DMS53 treated with DMSO at 0.1 percent for 48 hours (cell line): Measurements from ENCODE around the gene CDON.

Source experiments
- DNase-seq: peaks from one replicate; lab custom pipeline; 2025; ENCODE audit not compliant: unreplicated experiment; lab: John Stamatoyannopoulos, UW

The CDON gene

DNA sequence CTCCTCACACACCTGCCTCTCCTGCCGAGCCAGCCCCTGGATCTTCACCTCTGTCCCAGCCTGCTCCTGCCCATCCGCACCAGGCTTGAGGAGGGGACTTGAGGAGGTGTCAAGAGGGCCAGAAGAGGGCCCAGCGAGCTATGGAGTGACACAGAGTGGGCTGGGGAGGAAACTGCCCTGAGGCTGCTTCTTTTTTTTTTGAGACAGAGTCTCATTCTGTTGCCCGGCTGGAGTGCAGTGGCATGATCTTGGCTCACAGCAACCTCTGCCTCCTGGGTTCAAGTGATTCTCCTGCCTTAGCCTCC lies 21.9 kb upstream of the CDON start:
- no peak for DNase-seq

DNA sequence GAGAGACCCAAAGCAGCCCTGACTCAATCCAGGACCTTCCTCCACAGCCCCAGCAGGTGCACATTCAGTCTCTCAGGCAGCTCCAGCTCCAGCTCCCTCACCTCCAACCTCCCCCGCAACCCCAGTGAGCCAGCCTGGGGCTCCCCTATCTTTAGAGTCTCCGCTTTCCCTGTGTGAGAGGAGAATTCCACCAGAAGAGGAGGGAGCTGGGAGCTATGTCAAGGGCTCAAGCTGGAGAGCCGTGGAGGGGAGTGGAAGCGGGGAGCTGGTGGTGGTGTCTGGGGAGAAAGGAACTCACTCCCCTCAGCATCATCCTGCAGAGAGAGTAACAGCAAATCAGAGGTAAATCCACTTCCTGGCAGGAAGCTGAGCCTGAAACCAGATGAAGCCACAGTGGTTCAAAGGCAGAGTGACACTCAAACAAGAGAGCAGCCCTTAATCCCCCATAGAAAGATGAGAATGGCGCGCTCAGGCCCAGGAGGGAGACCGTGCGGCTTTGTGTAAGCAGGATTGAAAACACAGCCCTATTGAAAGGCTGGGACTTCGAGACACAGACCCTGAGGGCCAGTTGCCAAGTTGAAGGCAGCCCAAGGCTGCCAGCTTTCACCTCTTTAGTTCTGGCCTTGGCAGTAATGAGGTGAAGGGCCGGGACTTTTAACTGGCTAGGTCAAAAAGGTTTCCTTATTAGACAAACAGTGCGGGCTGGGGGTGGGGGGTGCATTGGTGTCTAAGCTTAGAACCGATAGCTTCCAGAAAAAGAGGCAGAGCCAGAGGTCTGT lies 21.4 kb upstream of the CDON start:
- no peak for DNase-seq

DNA sequence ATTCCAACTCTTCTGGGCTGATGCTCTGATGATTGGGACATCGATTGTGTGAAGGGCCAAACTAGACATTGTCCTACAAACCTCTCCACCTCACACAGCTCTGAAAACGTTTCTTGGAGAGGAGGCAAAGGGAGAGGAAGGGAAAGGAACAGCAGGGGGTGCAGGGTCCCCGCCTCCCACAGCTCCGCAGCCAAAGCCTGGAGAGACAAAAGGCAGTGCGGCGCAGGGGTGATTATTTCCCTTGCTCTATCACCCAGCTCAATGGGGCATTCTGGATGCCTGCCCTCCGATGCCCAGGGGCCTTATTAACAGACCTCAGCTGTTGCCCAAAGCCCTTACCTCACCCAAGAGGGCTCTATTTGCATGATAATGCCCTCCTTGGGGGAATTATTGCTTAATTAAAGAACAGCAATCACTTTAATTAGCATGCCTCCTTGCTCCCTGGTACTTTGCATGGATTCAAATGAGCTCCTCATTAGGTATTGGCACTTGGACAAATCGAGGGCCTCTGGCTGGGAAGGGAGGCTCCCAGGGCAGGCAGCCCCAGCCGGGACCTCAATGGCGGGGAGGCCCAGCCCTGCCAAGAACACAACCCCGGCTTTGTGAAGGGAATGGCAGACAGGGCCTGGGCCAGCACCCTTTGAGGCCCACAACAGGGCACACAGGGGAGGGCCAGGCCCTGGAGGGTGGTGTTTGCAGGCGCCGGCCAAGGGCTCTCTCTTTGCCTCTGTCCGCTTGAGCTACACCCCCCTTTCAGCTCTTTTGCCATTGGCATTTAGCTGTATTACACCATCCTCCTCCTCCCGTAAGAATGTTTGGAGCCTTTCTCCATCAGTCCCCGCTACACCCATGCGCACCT lies 19.8 kb upstream of the CDON start:
- DNase-seq, result no peak

DNA sequence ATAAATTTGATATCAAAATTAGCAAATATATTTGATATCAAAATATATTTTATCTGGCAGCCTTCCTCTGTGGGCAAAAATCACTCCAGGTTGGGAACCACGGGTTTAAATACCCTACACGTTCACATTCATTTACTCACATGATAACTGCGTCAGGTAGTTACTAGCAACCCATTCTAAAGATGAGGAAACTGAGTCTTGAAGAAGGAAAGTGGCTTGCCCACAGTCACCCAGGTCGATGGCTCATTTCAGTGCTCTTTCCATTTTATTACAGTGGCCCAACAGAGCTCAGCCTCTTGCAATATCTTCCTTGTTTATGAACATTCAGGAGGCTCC lies 19.2 kb upstream of the CDON start:
- no peak for DNase-seq

DNA sequence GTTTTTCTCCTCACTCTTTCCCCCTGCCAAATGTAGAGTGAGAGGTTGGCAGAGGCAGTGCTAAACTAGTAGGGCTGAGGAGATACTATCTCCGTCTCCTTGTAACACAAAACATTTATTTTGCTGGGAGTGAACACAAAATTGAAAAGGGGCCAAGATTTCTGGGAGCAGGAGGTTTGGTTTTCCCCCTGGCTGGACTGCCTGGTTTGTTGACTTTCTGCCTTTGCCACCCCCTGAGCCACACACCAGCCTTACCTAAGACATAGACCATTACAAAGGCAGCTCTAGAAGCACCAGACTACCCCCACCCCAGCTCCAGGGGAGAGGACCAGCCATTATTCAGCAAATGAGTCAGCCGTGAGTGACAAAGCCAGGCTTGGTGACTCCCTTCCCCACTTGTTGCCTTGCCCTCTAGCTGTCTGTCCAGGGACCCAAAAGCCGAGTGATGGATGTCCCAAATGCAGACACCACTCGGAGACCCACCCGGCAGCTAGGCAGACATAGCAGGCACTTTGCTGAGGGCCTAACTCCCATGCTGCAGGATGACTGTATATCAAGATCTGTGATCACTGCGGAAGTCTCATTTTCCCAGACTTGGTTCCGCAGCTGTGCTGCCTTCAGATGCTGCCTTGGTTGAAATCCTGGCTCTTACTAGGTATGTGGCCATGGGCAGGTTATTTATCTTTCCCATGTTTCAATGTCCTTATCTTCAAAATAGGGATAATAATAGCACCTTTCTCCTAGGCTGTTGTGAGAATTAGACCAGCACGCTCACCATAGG lies 17.7 kb upstream of the CDON start:
- DNase-seq, result no peak

DNA sequence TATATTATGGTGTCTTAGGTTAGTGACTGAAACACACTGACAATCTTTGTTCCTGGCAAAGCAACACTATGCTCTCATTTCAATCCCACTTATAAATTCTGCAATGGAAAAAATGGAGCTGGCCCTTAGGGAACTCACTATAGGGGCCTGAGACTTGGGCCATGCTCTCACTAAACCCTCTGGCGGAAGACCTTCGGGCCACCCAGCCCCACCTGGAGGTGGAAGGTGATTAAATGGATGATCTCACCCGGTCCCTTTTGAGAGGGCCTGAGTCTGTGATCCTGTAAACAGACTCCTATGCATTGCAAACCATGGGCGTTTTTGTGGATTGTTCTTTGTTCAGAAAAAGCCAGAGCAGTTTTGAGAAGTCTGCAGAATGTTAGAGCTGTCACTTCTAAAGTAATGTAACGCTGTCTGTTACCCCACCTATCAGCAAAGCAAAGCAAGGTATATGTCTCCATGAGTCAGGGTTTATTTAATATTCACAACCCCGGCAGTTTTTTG lies 17.0 kb upstream of the CDON start:
- DNase-seq, result peak; percentile 38

DNA sequence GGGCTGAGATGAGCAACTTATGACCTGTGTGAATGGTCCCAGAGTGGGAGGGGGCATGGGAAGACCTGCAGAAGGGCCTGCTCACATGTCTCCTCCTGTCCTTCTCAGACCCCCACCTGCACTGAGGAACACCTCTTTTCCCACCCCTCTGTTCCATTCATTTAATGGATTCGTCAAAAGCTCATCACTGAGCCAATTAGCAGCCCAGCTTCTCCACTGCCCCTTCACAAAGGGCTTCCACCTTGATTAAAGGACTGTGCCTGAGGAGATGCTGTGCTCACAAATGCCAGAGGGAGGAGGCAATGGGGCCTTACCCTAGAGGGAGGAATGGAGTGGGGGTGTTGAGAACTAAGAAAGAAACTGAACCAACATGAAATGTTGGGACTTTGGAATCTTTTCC lies 14.0 kb upstream of the CDON start:
- DNase-seq, result no peak

DNA sequence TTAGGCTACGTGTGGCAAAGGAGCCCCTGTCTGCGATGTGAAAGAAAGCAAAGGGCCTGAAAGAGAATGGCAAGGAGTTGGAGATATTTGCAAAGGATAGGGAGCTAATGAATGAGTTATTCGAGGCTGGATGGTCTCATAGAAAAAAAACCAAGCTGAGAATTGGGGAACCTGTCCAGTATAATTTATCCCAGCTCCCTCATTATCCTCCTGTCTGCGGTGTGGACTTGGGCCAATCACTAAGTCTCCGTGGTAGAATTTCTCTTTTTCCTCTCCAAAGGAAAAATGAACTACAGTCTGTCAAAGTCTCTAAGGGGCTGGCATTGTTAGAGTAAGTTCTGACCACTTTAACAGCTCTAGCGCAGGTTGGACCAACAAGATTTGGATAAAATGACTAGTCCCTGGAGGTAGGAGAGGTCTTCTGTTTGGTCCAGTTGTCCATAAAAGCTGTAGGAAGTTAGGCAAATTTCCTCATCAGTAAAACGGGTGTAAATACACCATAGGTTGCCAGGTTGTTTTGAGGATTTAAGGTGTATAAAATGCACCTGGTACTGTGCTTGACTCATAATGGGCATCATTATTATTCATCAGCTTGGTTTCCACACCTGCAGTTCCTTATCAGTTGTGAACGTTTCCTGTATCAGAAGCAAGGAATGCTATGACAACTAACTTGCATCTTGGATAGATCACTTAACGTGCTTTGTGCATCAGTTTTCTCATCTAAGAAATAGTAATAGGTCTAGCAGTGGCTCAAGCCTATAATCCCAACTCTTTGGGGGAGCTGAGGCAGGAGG lies 10.3 kb upstream of the CDON start:
- DNase-seq, result no peak

DNA sequence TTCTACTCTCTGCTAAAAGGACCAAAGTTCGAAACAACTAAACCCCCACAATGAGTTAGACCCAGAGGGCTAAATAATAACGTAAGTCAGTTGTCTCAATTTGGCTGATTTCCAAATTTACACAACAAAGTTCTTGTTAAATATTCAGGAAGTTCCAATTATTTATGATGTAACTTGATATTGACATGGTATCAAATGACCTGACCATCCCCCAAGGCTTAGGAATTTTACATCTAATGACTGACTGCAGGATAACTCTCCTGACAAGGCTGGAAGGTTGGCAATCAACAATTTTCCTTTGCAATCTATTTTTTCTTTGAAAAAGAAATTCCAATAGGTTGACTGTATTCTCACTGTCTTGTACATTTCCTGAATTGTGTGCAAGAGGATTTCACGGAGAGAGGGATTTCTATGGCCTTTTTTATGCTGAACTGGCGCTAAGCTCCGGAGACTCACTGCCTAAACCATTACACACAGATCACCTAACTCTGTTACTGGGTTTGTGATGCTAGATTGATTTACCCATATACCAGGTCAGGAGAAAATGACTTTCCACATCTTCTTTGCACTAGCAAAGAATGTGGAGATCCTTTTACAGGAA lies 9.6 kb upstream of the CDON start:
- peak; percentile 55 for DNase-seq

DNA sequence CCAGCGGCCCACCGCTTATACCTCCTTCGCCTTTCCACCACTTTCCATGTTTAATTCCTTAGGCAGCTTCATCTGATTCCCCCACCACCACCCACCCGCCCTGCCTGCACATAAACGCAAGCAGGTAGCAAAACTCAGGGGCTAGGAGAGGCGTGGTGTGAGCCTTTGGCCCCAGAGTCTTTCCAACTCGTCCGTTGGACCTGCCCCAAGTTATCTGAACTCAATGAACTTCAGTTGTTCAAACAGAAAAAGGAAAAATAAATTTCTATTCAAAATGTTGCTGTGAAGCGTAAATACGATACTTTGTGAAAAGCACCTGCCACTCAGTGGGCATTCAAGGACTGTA lies 814 bp upstream of the CDON start:
- DNase-seq, result no peak

DNA sequence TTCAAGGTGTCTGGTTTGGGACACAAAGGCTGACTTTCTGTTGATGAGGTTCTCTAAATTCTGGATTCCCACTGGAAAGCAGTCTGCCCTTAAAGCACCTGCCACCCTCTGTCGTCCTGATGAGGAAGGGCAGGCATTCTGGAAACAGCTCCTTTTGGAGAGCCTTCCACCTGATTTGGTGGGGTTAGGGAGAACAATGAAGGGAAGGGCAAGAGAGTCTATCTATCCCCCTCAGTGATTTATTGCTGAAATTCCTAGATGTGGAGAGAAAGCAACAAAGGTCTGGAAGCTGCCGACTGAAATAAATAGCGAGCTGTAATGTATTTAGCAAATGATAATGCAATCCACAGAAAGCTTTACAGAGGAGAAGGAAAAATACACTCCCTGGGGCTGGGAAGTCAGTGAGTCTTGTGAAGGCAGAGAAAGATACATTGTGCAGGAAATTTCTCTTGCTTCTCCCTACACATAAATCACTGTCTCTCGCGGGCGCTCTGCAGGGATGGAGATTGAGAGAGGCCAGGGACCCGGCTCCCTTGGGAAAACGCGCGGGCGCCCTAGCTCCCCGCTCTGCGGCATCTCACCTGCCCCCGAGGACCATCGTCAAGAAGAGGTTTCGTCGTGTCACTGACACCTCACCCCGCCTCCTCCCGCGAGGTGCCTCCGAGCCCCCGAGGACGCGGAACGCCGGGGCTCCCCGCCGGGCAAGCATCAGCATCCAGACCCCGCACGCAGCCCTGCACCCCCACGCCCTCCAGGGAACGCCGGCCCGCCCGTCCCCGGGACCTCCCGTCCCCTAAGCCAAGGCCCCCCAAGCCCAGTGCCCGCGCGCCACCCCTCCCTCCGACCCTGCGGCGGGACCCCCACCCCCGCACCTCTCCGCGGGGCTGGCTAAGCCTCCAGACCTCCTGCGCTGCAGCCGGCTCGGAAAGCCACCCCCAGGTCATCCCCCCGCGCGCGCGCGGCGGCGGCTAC lies 673 bp downstream of the CDON start:
- DNase-seq, result peak; percentile 77

DNA sequence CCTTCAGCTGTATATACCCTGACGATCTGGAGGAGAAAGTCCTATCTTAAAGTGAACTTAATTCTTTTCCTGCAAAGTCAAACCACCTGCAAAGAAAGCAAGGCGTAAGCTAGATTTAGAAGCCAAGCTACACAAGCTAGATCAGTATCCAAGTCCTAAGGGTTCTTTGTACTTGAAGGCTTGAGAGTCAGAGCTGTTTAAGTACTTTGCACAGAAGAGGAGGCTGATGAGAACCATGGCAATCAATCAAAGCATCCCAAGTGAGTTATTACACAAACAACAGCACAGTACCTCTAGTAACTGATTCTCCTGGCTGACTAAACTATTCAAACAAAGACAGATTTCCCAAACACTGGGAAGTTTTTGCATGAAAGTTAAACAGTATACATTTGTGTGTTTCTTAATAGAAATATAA lies 1.9 kb downstream of the CDON start:
- DNase-seq, result peak; percentile 11

DNA sequence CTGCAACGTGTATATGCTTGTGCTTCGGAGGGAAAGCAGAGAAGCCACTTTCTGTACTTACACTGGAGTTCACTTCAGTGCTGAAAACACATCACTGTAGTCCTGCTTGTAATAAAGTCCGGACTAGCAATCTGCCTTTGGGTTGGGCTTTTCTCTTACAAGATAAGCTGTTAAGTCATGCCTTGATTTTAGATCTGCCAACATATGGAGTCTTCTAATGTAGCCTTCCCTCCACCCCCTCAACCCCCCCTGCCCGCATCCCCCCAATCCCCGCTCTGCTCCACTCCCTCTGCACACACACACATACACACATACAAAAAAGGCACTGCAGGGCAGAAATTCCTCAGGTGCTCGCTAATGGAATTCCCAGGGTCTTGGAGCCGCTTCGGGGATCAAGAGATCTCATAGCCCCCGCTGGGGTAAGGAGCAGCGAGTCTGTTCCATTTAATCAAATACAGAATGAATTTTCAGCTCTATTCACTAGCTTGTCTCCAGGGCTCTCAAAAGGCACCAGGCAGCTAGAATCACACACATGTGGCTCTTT lies 3.4 kb downstream of the CDON start:
- no peak for DNase-seq

DNA sequence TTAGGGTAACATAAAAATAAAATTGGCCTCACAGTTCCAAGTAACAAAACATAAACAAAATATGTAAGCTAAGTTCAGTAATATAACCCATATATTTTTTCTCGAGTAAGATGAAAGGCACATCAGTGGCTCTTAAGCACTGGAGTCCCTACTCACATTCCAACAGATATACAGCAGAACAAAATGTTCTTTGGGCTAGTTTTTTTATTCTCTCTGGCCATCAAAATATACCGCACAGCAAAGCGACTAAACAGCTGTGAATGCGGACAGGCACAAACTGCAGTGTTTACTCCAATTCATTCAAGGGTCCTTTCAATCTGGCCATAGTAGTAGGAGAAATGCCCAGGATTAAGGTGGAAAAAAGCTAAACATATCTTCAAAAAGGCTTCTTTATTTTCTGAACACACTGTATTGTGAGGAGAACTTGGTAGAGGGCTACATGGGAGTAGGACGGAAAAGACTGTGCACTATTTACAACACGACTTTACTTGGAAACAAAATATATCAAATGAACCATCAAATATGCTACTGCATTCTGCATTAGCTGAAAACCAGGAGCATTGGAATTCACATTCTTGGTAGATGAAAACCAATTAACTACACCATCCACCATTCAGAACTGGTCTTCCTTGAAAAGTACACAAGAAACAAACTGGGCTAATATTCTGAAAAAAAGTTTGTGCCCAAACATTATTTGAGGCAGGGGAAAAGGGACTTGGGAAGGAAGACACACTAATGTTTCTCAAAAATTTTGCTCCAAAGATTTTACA lies 4.4 kb downstream of the CDON start:
- DNase-seq, result no peak

DNA sequence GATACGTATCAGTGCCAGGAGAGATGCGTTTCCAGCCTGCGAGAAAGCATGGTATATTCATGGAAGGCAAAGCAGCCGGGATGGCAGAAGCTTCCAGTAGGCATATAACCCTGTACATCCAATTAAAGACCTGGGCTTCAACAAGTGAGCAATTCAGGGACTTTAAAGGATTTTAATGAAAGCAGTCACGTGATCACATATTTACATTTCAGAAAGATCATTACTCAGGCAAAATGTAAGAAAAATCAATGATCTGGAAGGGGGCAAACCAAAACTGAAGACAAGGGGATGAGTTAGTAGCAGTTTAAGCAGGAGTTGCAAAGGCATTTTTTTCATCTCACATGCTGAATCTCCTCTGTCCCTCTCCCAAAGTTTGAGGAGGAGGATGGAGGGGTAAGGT lies 7.8 kb downstream of the CDON start:
- no peak for DNase-seq

DNA sequence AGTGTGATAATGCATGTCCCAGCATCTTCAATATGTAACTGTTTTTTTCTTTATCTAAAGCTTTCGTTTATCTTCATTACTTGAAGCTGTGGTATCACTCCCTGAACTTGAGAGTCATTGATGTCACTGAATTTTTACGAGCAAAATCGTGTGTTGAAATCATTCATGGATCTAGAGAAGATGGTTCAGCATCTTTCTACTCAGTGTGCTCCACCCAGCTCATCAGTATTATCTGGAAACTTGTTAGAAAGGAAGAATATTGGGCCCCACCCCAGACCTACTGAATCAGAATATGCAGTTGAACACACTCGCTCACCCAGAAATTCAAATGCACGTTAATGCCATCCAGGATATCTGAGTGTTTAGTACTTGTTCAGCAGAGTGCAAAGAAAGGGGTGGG lies 8.3 kb downstream of the CDON start:
- DNase-seq, result no peak

DNA sequence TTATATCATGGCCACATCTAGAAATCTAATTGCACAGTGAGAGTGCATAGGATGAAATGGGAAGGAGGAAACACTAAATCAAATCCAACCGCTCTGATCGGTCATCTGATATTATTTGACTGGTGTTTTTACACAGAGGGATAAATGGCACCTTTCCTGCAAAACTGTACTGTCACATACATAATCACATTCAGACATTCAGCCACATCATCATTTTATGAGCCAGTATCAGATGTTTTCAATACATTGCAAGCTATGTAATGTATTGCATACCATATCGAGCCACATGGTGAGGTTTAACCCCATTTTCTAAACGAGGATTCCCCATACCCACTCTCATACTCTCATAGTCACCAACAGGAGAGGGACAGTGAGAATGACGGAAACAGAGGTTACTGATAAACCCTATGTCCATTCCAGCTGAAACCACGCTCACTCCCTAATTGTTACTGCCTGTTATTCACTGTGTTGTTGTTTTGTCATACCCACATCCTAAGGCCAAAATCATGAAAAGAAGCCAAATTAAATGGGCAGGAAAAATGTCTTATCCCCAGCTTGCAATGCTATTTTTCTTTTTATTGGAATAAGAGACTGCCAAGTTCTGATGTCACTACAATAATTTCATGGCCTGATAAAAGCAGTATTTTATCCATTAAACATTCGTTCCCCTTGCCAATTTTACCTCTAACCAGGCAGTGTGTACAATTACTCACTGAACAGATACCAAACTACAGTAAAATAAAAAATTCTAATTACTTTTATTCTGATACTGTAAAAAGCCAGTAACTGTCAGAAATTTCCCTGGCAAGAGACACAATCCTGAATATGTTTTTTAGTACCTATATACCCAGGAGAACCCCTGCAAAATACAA lies 9.0 kb downstream of the CDON start:
- no peak for DNase-seq

DNA sequence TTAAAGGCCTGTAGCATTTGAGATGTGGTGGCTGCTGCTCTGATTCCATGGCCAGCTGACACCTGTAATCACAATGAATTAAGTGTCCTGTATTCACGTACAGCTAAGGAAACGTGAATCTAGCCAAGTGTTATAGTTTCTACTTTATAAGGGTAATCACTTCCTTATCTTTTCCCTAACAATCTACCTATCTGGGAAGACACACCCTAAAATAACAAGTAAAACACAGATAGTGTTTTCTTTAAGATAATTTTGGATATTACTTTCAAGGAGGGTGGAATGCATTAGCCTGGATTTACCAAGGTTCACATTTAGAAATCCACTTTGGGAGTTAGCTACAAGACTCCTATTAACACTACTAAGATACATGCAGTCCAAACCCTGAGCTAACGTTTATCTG lies 11.5 kb downstream of the CDON start:
- no peak for DNase-seq
